GM18867 (cell line): ENCODE data around the gene LCE1F.

Experiments used
- ATAC-seq: cut with Tn5 transposase; IDR thresholded peaks from one replicate; pipeline ENCODE4 v1.9.1; 2021; ENCODE audit warnings: mild to moderate bottlenecking, moderate library complexity; ENCODE audit not compliant: unreplicated experiment

LCE1F gene, protein sequence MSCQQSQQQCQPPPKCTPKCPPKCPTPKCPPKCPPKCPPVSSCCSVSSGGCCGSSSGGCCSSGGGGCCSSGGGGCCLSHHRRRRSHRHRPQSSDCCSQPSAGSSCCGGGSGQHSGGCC

DNA sequence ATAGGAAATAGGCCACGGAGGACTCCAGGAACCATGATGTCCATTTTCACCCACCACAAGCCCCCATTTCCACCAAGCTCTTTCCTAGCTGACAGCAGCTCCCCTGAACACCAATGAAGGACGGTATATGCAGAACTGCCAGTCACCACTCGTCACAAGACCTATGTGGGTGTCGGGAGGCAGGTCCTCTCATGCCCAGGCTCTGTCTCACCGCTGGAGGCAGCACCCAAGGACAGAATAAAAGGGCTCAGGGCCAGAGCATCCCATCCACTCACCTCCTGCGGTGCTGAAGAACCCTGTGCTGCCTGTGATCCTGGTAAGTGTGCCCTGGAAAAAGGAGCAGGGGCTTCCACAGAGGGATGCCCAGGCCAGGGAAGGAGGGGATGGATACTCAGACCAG lies at the start of gene LCE1F:
LCE1F (plus strand) TSS at position 266 of the 400 bp plus-strand sequence. CDS start 1,232 bp downstream, outside the sequence.
- no peak for ATAC-seq

DNA sequence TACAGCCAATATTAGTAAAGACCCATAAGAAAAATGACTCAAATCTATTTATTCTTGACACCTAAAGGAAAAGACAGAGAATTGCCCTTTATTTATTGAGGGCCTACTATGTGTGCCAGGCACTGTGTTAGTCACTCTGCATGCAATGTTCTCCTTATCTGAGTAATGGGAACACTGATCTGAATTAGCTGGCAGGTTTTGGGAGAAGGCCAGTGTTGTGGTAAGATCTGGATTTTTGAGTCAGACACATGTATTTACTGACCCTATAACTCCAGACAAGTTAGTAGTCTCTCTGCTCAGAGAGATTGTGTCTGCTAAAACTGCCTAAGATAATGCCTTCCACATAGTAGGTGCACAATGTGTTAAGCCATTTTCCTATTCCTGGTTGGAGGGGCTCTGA lies 49.7 kb upstream of the LCE1F start:
- ATAC-seq = no peak

DNA sequence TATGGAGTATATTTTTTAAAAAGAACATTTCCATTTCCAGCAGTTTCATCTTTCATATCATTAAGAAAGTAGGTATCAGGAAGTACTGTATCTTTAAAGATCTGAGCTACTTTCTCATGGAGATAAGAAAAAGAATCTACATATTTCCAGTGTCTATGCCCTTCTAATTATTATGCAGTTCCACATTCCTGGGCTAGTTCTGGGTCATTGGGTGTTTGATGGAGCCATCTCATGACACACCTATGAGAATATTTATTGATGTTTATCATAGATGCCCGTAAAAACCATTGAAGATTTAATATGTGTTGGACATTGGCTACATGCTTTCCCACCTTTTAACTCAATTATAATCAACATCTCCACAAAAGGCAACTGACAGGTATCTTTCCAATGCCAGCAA lies 46.0 kb upstream of the LCE1F start:
- no peak for ATAC-seq

DNA sequence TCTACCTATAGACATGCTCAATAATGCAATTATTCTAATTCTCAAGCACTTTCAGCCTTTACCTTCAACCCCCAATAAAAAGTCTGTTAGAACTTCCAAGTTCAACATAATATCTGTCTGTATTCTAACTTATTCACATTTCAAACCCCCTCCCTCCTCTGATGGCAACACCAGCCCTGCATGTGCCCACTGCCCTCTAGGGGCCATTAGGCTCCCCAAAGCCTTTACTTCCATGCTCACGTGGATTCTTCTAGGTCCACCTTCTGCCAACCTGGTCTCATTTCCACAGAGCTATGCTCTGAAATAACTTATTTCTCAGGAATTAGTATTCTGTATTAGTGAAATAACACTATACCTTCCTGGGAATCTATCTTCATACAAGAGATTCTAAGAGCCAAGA lies 39.3 kb upstream of the LCE1F start:
- no peak for ATAC-seq

DNA sequence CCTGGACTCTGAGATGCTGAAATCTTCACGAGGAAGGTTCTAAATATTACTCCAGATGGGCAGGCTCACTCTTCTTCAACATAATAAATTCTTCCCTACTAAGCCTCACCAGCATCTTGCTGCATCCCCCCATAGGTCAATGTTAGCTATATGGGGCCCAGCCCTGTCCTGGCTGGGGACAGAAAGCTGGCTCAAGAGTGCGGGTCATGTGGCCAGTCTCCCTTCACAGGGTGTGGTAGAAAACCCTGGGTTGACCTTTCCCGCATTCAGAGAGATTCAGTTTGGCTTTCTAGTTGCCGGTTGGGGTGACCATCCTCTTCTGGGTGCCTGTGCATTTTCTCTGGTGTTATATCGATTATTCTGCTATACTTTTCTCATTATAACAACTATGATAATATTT lies 36.9 kb upstream of the LCE1F start:
- no peak for ATAC-seq

DNA sequence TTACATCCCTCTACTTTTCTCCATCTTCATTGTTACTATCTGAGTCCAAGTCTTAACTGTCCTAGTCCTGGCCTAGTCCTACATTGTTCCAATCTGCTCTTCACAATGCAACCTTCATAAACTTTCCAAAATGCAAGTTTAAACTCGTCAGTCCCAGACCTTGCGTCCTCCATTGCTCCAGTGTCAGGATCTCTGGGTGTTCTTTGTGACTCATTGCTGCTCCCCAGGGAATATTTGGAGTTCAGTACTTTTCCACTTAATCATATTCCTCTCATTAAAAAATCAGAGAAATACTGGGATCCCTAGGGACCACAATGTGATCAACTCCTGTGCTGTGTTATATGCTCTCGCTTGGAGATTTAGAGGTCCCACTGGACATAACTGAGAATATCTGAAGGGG lies 35.1 kb upstream of the LCE1F start:
- ATAC-seq = no peak

DNA sequence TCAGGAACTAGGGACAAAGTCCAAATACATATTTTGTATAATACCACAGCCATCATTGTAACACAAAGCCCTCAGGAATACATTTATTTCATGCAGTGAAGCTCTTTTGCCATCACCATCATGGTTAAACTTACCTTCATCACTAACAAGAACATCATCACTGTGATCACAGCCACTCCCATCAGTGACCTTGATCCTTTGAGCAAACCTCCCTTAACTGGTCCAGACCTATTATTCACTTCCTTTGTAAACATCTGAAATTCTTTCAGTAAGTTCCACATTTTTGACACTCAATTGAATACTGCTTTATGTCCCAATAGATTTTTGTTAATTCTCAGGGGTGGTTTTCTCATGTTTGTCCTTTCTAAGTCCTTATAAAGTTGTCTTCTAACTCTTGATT lies 33.3 kb upstream of the LCE1F start:
- ATAC-seq = no peak

DNA sequence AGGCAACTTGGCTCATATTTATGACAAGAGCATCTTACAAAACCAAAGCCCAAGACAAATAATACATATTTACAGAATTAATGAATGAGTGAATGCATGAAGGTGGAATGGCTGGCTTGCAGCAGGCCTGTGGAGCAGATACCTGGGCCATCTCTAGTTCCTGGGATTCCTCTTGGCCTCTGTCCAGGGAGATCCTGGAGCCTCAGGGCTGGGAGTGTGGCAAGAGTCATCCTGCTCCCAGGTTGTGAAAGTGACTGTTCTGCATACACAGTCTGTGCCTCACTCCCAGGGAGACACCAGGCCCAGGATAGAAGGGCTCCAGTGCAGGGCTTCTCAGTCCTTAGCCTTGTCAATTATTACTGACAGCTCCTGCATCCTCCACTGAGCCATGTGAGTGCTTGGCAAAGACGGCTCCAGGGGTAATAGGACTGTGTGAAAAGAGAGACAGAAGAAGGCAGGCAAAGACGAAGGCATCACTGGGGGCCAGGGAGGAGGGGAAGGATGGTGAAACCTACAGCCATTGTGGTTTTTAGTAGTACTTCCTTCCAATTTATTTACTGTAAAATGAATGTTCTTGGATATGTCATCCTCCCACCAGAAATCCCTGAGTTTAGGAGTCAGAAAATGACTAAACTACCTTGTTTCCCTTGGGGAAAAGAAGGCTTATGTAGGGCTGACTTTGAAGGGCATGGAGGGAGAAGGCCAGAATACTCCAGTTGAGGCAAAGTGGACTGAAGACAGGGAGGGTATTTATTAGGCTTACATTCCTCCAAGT lies 31.4 kb upstream of the LCE1F start:
- no peak for ATAC-seq

DNA sequence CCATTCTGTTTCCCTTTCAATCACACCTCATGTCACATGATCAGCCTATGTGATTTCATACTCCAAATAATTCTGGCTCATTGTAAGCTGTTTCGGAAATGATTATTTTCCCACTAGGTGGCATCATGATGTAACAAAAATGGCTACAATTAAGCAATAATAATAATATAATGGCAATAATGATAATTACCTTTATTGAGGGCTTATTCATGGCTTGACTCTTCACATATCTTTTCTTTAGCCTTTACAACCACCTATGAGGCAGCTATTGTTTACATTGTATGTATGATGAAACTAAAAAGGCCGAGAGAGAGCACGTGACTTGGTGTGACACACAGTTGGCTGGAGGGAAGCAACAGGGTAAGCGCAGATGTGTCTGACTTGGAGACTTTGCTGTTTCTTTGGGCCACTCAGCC lies 29.6 kb upstream of the LCE1F start:
- ATAC-seq = no peak

DNA sequence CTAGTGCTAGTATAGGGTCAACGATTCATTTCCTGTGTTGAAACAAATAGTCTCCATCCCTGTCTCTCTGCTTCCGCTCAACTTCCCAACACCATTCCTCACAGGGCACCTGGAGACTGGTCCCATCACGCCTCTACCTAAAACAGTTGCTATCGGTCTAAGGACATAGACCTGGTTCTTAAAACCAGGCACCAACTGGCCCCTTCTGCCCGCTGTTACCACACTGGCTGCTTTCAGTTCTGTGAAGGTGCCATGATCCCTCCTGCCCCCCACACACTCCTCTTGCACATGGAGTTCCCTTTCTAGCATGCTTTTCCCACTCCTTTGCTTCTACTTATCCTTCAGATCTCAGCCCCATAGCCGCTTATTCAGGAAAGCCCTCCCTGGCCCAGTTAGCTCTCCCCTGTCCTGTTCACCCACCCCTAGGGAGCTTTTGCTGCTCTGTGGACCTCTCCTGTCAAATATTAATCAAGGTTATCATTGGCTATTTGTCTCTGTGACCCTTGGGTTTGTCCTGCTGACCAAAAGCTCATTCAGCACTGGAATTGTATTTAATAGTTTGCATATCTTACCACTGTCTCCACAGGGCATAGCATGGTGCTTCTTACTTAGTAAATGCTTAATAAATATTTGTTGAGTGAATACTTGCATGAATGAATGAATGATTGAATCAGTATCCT lies 29.0 kb upstream of the LCE1F start:
- ATAC-seq = no peak

DNA sequence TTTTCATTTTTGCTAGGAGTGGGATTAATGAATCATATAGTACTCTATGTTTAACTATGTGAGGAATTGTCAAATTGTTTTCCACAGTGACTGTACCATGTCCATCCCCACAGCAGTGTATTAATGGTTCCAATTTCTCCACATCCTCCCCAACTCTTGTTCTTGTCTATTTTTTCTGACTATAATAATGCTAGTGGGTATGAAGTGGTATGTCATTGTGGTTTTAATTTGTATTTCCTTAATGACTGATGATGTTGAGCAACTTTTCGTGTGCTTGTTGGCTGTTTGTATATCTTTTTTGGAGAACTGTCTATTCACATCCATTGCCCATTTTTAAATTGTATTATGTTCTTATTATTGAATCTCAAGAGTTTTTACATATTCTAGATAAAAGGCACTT lies 27.1 kb upstream of the LCE1F start:
- no peak for ATAC-seq

DNA sequence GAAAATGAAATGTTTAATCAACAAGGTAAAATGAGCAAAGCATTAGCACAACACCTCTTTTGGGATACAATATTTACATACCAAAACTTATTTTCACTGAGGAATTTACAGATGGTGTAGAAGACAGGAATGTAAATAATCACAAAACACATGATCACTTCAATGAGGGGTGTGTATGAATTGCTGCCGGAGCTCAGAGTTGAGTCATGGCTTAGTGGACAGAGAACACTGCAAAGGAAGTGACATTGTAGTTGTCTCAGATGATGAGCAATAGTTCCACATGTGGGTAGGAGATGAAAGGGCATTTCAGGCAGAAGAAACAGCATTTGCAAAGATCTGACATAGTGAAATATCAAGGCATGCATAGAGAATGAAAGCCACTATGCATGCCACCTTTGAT lies 22.7 kb upstream of the LCE1F start:
- ATAC-seq = no peak

DNA sequence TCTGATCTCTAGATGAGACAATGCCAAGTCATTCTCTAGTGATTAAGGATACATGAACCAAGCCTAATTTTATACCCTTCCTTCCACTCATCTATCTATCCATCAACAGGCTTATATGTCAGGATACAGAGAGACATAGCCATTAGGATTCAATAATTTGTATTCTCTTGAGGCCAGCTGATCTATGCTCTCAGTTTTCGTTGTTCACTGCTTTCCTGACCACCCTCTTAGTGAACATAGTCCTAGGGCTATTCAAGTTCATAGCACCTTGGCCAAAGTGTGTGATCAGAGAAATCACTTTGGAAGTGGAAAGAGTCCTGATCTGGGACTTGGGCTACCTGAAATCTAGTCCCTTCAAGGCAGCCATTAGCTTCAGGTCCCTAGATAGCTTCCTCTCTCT lies 21.4 kb upstream of the LCE1F start:
- no peak for ATAC-seq

DNA sequence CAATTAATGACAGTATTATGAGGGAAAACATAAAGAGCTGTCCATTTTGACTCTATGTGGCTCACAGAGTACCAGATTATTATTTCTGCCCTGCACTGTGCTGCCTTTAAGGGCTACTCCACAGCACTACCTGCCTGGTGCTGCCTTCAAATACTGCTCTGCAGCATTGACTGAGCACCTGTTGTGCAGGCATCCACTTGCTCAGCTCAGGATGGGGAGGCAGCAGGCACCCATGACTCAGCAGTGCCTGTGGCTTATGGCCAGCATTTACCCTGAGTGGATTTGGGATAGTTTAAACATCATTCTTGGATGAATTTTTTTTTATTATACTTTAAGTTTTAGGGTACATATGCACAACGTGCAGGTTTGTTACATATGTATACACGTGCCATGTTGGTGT lies 18.1 kb upstream of the LCE1F start:
- ATAC-seq = no peak

DNA sequence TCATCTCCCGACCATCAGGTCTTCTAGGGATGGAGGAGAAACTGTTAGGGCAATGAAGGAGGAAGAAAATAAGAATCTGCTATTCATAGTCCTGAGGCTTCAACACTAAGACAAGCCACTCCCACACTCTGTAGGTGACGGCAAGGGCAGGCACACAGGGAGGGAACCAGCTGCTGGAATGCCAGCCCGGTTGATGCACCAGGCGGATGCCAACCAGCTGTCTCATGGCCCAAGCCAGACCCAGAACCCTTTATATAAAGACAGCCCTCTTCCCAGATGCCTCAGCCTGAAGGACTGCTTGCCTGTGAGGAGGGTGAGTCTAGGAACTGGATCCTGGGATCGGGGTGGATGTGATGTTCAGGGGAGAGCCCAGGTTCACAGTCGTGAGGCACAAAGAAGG lies 17.2 kb upstream of the LCE1F start, which contains the start of gene KPRP:
KPRP (plus strand) TSS at position 279 of the 400 bp plus-strand sequence. CDS start 1,564 bp downstream, outside the sequence.
- ATAC-seq = no peak

DNA sequence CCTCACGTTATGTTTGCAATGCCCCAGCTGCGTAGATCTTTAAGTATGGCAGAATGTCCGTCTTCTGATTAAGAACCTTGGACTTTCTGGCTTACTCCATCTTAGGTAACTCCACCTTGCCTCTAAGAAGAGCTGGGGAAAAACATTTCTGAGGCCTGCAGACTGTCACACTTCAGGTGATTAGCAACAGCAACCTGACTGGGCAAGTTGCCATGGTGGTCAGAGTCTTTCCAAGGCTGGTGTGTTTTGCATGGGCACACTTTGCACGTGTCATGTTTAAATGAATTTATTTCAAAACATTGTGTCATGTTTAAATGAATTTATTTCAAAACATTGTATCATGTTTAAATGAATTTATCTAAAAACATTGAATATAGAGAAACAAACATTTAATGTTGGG lies 16.3 kb upstream of the LCE1F start:
- ATAC-seq = no peak

DNA sequence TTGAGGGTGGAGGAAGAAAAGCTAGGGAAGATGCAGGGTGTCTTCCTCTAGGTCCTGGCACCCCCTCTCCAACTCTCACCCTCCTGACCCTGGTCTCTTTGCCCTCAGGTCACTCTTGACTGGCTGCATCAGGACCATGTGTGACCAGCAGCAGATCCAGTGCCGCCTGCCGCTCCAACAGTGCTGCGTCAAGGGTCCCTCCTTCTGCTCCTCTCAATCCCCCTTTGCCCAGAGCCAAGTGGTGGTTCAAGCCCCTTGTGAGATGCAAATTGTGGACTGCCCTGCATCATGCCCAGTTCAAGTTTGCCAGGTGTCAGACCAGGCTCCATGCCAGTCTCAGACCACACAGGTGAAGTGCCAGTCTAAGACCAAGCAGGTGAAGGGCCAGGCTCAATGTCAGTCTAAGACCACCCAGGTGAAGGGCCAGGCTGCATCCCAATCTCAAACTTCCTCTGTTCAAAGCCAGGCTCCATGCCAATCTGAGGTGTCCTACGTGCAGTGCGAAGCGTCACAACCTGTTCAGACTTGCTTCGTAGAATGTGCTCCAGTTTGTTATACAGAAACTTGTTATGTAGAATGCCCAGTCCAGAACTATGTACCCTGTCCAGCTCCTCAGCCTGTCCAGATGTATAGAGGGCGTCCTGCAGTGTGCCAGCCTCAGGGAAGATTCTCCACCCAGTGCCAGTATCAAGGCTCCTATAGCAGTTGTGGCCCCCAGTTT lies 15.3 kb upstream of the LCE1F start:
- no peak for ATAC-seq

DNA sequence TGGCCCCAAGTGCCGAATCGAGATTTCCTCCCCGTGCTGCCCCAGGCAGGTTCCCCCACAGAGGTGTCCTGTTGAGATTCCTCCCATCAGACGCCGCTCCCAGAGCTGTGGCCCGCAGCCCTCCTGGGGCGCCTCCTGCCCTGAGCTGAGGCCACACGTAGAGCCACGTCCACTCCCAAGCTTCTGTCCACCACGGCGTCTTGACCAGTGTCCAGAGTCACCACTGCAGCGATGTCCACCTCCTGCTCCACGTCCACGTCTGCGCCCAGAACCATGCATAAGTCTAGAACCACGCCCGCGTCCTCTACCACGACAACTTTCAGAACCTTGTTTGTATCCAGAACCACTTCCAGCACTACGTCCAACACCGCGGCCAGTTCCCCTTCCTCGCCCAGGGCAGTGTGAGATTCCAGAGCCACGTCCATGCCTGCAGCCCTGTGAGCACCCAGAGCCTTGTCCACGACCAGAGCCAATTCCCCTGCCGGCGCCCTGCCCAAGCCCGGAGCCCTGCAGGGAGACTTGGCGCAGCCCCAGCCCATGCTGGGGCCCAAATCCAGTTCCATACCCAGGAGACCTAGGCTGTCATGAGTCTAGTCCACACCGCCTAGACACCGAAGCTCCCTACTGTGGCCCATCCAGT lies 14.3 kb upstream of the LCE1F start:
- no peak for ATAC-seq

DNA sequence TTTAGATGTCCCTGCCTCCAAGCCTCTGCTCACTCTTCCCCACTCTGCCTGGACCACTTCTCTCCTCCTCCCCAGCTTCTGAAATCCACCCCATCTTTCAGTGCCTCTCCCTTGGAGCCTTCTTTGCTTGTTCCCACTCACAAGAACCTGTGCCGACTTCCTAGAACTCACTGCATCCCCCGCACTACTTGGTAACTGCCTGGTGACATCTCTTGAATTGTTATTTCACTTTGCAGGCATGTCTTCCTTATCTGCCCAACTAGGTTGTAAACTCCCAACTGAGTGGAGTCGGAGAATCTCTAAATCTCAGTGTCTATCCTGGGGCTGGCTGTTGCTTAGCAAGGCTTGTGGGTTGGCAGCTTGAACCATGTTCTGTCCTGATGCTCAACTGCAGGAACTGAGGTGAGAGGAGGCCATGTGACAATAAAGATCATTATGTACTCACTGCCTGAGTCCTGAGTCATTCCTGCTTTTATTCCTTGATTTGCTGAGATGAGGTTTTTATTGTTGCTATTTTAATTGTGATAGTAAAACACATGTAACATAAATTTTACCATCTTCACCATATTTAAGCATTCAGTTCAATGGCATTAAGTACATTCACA lies 13.2 kb upstream of the LCE1F start:
- ATAC-seq = no peak

DNA sequence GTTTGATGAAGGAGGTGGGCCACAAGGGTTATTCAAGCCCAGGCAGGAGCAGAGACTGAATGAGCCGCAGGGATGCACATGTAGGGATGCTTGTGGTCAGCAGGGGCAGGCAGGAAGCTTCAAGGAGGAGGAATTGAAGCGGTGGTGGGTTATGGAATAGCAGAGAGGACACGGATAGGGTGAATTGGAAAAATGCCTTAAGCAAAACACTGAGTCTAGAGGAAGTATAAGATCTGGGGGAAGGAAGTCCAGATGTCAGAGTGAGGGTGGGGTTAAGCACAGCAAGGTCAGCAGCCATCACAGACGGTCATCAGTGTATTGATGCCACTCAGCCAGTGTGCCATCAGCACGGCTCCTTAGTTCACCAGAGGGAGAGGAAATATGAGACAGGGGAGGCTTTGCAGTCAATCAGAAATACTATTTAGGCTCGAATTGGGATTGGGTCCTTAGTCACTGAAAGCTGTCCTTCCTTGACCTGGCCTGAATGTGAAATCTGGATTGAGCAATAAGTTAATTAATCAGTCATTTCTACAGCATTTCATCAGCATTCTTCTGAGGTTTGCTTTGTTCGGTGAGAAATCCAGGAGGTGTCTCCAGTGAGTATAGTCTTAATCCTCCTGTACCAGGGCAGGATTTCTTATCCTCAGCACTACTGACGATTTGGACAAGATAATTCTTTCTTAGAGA lies 6.0 kb upstream of the LCE1F start:
- no peak for ATAC-seq
